HG03139 (cell line): Measurements from ENCODE around the gene NOC4L.
"Not testable (repeated sequence)": the region's sequence is repeated elsewhere in the genome, so short reads cannot be mapped to it uniquely, and the experiment has no call there.

Source experiments
- ATAC-seq: cut with Tn5 transposase; IDR thresholded peaks from one replicate; pipeline ENCODE4 v1.9.1; 2021; ENCODE audit not compliant: unreplicated experiment

Gene NOC4L

GRCh38 chr12:132141976-132142678, 2.1 kb upstream of the NOC4L start:
- no peak for ATAC-seq

- no peak for ATAC-seq
These were observed 1.4 kb upstream of the NOC4L start for GRCh38 chr12:132142679-132143335.

- ATAC-seq: peak; percentile 33
These were observed 753 bp upstream of the NOC4L start for GRCh38 chr12:132143336-132144071.

GRCh38 chr12:132144810-132145168, 532 bp downstream of the NOC4L start:
- no peak for ATAC-seq

GRCh38 chr12:132145334-132145733, 1.1 kb downstream of the NOC4L start:
- ATAC-seq: no peak

- no peak for ATAC-seq
These were observed 1.8 kb downstream of the NOC4L start for GRCh38 chr12:132146098-132146497.

- no peak for ATAC-seq
These were observed 2.6 kb downstream of the NOC4L start for GRCh38 chr12:132146772-132147422.

- no peak for ATAC-seq
These were observed 3.4 kb downstream of the NOC4L start for GRCh38 chr12:132147423-132148367.

- ATAC-seq: no peak
These were observed 4.2 kb downstream of the NOC4L start for GRCh38 chr12:132148368-132149045.

GRCh38 chr12:132149526-132149925, 5.3 kb downstream of the NOC4L start:
- not testable (repeated sequence) for ATAC-seq

GRCh38 chr12:132150780-132151144, 6.5 kb downstream of the NOC4L start:
- no peak for ATAC-seq

GRCh38 chr12:132151145-132151765, 7.0 kb downstream of the NOC4L start:
- ATAC-seq: no peak

- ATAC-seq: no peak
These were observed 7.6 kb downstream of the NOC4L start for GRCh38 chr12:132151766-132152410.

- no peak for ATAC-seq
These were observed 8.2 kb downstream of the NOC4L start for GRCh38 chr12:132152411-132152821.

- ATAC-seq: no peak
These were observed 8.7 kb downstream of the NOC4L start for GRCh38 chr12:132152953-132153352.

- ATAC-seq: peak; percentile 82
These were observed 9.5 kb downstream of the NOC4L start for GRCh38 chr12:132153501-132154340.

GRCh38 chr12:132154341-132154761, 10.1 kb downstream of the NOC4L start:
- peak; percentile 5 for ATAC-seq
